Loucy (cell line): ENCODE measurements around the gene DGAT2.

Experiments used
- H2AFZ ChIP-seq: fragments of 200-600 bp; sonication (generic); 2 replicates; pipeline ENCODE4 v1.6.0; 2016; ENCODE audit warnings: antibody characterized with exemption, mild to moderate bottlenecking, low read length, moderate library complexity
- H3F3A ChIP-seq: fragments of 200-600 bp; 2 replicates; pipeline ENCODE4 v1.6.0; 2016; ENCODE audit warnings: antibody characterized with exemption, low read depth, mild to moderate bottlenecking
- H3K27me3 ChIP-seq: fragments of 200-600 bp; sonication (generic); 2 replicates; pipeline ENCODE4 v1.6.1; 2014; ENCODE audit warnings: low read length, mild to moderate bottlenecking; ENCODE audit not compliant: insufficient read depth, poor library complexity, severe bottlenecking
- H3K36me3 ChIP-seq: fragments of 200-600 bp; sonication (generic); 2 replicates; pipeline ENCODE4 v1.6.1; 2016; ENCODE audit warnings: low read length; ENCODE audit not compliant: insufficient read depth
- H3K4me1 ChIP-seq: fragments of 200-600 bp; sonication (generic); 2 replicates; pipeline ENCODE4 v1.5.1; 2014; ENCODE audit warnings: low read length, mild to moderate bottlenecking; ENCODE audit not compliant: insufficient read depth, poor library complexity, severe bottlenecking
- H3K4me2 ChIP-seq: fragments of 200-600 bp; sonication (generic); 2 replicates; pipeline ENCODE4 v1.6.0; 2014; ENCODE audit warnings: antibody characterized with exemption, low read length, low read depth, mild to moderate bottlenecking; ENCODE audit not compliant: poor library complexity, severe bottlenecking
- H3K4me3 ChIP-seq: fragments of 200-600 bp; sonication (generic); 2 replicates; pipeline ENCODE4 v1.5.1; 2014; ENCODE audit warnings: low read length, mild to moderate bottlenecking, mixed read lengths; ENCODE audit not compliant: poor library complexity, severe bottlenecking
- H3K79me2 ChIP-seq: fragments of 200-600 bp; sonication (generic); 2 replicates; pipeline ENCODE4 v1.6.1; 2014; ENCODE audit warnings: low read length; ENCODE audit not compliant: insufficient read depth
- H3K9ac ChIP-seq: fragments of 200-600 bp; sonication (generic); 2 replicates; pipeline ENCODE4 v1.6.0; 2014; ENCODE audit warnings: mild to moderate bottlenecking, low read depth, low read length, moderate library complexity; ENCODE audit not compliant: poor library complexity, severe bottlenecking
- H3K9me2 ChIP-seq: fragments of 200-600 bp; sonication (generic); replicated peaks from 2 replicates; pipeline ENCODE4 v1.6.1; 2016; ENCODE audit warnings: low read depth, low read length, mixed read lengths
- H3K9me3 ChIP-seq: fragments of 200-600 bp; sonication (generic); 2 replicates; pipeline ENCODE4 v1.6.1; 2014; ENCODE audit warnings: mild to moderate bottlenecking, antibody characterized with exemption, low read length, low read depth; ENCODE audit not compliant: insufficient read depth
- H4K20me1 ChIP-seq: fragments of 200-600 bp; sonication (generic); 2 replicates; pipeline ENCODE4 v1.6.0; 2014; ENCODE audit warnings: antibody characterized with exemption, low read length, mild to moderate bottlenecking; ENCODE audit not compliant: insufficient read depth, poor library complexity, severe bottlenecking
- EZH2phosphoT487 ChIP-seq: fragments of 200-600 bp; IDR thresholded peaks from 2 replicates; pipeline ENCODE4 v1.6.1; 2018; ENCODE audit warnings: antibody characterized with exemption, mild to moderate bottlenecking, moderate library complexity, borderline replicate concordance
- TF ChIP-seq, protein P1 (sequence below): fragments of 200-600 bp; sonication (generic); conservative IDR thresholded peaks from 2 replicates; pipeline ENCODE4 v1.5.1; 2014; ENCODE audit warnings: mild to moderate bottlenecking, antibody characterized with exemption, low read length

The DGAT2 gene

GRCh38 chr11:75795276-75796090, 26.9 kb downstream of the DGAT2 start:
- Histone ChIP-seq H3K4me2 (no peak overlapping the region), H3K4me3 (no peak overlapping the region), H3K9me3 (no peaks in the 10 kb centered on the region), H4K20me1 (no peaks in the 10 kb centered on the region), H3K27me3 (no peaks in the 10 kb centered on the region), H3K9me2 (no peaks in the 10 kb centered on the region), H3K36me3 (no peaks in the 10 kb centered on the region), H2AFZ (no peak overlapping the region), H3K79me2 (no peaks in the 10 kb centered on the region), H3K9ac (no peak overlapping the region), H3K4me1 (no peaks in the 10 kb centered on the region), H3F3A (no peaks in the 10 kb centered on the region)
- TF ChIP-seq, protein P1, sequence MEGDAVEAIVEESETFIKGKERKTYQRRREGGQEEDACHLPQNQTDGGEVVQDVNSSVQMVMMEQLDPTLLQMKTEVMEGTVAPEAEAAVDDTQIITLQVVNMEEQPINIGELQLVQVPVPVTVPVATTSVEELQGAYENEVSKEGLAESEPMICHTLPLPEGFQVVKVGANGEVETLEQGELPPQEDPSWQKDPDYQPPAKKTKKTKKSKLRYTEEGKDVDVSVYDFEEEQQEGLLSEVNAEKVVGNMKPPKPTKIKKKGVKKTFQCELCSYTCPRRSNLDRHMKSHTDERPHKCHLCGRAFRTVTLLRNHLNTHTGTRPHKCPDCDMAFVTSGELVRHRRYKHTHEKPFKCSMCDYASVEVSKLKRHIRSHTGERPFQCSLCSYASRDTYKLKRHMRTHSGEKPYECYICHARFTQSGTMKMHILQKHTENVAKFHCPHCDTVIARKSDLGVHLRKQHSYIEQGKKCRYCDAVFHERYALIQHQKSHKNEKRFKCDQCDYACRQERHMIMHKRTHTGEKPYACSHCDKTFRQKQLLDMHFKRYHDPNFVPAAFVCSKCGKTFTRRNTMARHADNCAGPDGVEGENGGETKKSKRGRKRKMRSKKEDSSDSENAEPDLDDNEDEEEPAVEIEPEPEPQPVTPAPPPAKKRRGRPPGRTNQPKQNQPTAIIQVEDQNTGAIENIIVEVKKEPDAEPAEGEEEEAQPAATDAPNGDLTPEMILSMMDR: no peak

GRCh38 chr11:75796091-75796435, 27.5 kb downstream of the DGAT2 start:
- Histone ChIP-seq H2AFZ (no peak overlapping the region), H3K4me3 (no peak overlapping the region), H3F3A (no peaks in the 10 kb centered on the region), H3K9ac (no peak overlapping the region), H3K9me3 (no peaks in the 10 kb centered on the region), H4K20me1 (no peaks in the 10 kb centered on the region), H3K36me3 (no peaks in the 10 kb centered on the region), H3K4me2 (no peak overlapping the region), H3K27me3 (no peaks in the 10 kb centered on the region), H3K9me2 (no peaks in the 10 kb centered on the region), H3K4me1 (peaks cover 3% of the 10 kb centered on the region), H3K79me2 (no peaks in the 10 kb centered on the region)
- TF ChIP-seq, protein P1: no peak
- TF ChIP-seq EZH2phosphoT487: no peak

- no peak overlapping the region for H3K9ac ChIP-seq
- peaks cover 13% of the 10 kb centered on the region for H3K4me1 ChIP-seq
- H3K79me2 ChIP-seq: no peaks in the 10 kb centered on the region
- H3K9me3 ChIP-seq: no peaks in the 10 kb centered on the region
- TF ChIP-seq EZH2phosphoT487: no peak
- TF ChIP-seq, protein P1: no peak
- H2AFZ ChIP-seq: no peak overlapping the region
- H3K36me3 ChIP-seq: no peaks in the 10 kb centered on the region
- no peaks in the 10 kb centered on the region for H3F3A ChIP-seq
- no peak overlapping the region for H3K4me2 ChIP-seq
- no peaks in the 10 kb centered on the region for H4K20me1 ChIP-seq
- H3K27me3 ChIP-seq: no peaks in the 10 kb centered on the region
- H3K4me3 ChIP-seq: no peak overlapping the region
- no peaks in the 10 kb centered on the region for H3K9me2 ChIP-seq
Measured at GRCh38 chr11:75797116-75797515, 28.5 kb downstream of the DGAT2 start.
